IMR-90 (cell line): ENCODE data around the gene TOP3B. TPM values are rescaled to one million over a fixed set of nuclear protein-coding genes. Genes with fewer than 3 reads are reported as not detected.

Experiments used
- ATAC-seq: fragments of 200-7000 bp; cut with Tn5 transposase; 2 replicates; pipeline ENCODE4 v1.9.1; 2020; ENCODE audit warnings: low read depth, mild to moderate bottlenecking, moderate library complexity
- BruUV-seq: library from RNA; stranded (reverse); fragments of 400-500 nt; replicated peaks from 2 replicates; lab custom pipeline; 2021; lab: Mats Ljungman, UMichigan
- CTCF ChIA-PET: fragments of 300-600 bp; formaldehyde crosslinking; extraction: SDS; loops from one replicate; lab custom pipeline; 2021; ENCODE audit warnings: antibody characterized with exemption; lab: Yijun Ruan, JAX
- POLR2A ChIA-PET: fragments of 300-600 bp; sonication (Branson Sonifier 250); formaldehyde crosslinking; loops from one replicate; lab custom pipeline; 2022; ENCODE audit warnings: antibody characterized with exemption; ENCODE audit not compliant: unreplicated experiment; lab: Charles Lee
- DNase-seq: peaks from one replicate; pipeline ENCODE4 v3.0.0; 2013
- H2AFZ ChIP-seq: replicated peaks from 2 replicates; pipeline ENCODE3; 2013; ENCODE audit warnings: low read length, mild to moderate bottlenecking; ENCODE audit not compliant: poor library complexity
- H2AK5ac ChIP-seq: 2 replicates; pipeline ENCODE4 v1.6.1; 2013; ENCODE audit warnings: low read depth, low read length, inconsistent platforms
- H2AK9ac ChIP-seq: replicated peaks from 2 replicates; pipeline ENCODE3; 2013; ENCODE audit warnings: mild to moderate bottlenecking, low read depth, low read length, moderate library complexity; ENCODE audit not compliant: poor library complexity
- H2BK120ac ChIP-seq: 2 replicates; pipeline ENCODE4 v1.6.1; 2013; ENCODE audit warnings: low read depth, low read length, inconsistent platforms
- H2BK15ac ChIP-seq: 3 replicates; pipeline ENCODE4 v1.6.1; 2013; ENCODE audit warnings: low read depth, low read length, inconsistent platforms
- H2BK20ac ChIP-seq: 2 replicates; pipeline ENCODE4 v1.6.1; 2013; ENCODE audit warnings: low read depth, mild to moderate bottlenecking, inconsistent platforms, low read length, moderate library complexity
- H2BK5ac ChIP-seq: 2 replicates; pipeline ENCODE4 v1.6.1; 2013; ENCODE audit warnings: mild to moderate bottlenecking, low read depth, low read length, inconsistent platforms; ENCODE audit not compliant: poor library complexity, severe bottlenecking
- H3K14ac ChIP-seq: replicated peaks from 2 replicates; pipeline ENCODE4 v1.6.1; 2013; ENCODE audit warnings: low read depth, low read length, inconsistent platforms
- H3K18ac ChIP-seq: 2 replicates; pipeline ENCODE4 v1.6.1; 2013; ENCODE audit warnings: low read depth, low read length, control low read depth
- H3K23ac ChIP-seq: 2 replicates; pipeline ENCODE4 v1.6.1; 2013; ENCODE audit warnings: low read depth, low read length, inconsistent platforms
- H3K27ac ChIP-seq: 2 replicates; pipeline ENCODE4 v1.5.1; 2013; ENCODE audit warnings: mild to moderate bottlenecking, control low read depth, low read length; ENCODE audit not compliant: insufficient read depth
- H3K27me3 ChIP-seq: 2 replicates; pipeline ENCODE4 v1.6.1; 2013; ENCODE audit warnings: low read length; ENCODE audit not compliant: control insufficient read depth, insufficient read depth
- H3K36me3 ChIP-seq: 2 replicates; pipeline ENCODE4 v1.6.1; 2013; ENCODE audit warnings: low read length, mixed read lengths; ENCODE audit not compliant: control insufficient read depth, insufficient read depth
- H3K4ac ChIP-seq: 2 replicates; pipeline ENCODE4 v1.6.1; 2013; ENCODE audit warnings: low read depth, low read length, inconsistent platforms
- H3K4me1 ChIP-seq: 2 replicates; pipeline ENCODE4 v1.6.1; 2013; ENCODE audit warnings: low read length, mixed read lengths; ENCODE audit not compliant: control insufficient read depth, insufficient read depth
- H3K4me2 ChIP-seq: 2 replicates; pipeline ENCODE4 v1.6.1; 2013; ENCODE audit warnings: low read depth, mild to moderate bottlenecking, control low read depth, low read length, moderate library complexity
- H3K4me3 ChIP-seq: 2 replicates; pipeline ENCODE4 v1.5.1; 2013; ENCODE audit warnings: low read depth, mild to moderate bottlenecking, control low read depth, low read length, moderate library complexity; ENCODE audit not compliant: insufficient read depth
- H3K56ac ChIP-seq: 2 replicates; pipeline ENCODE4 v1.6.1; 2013; ENCODE audit warnings: low read length, inconsistent platforms; ENCODE audit not compliant: insufficient read depth; ENCODE audit errors: extremely low read depth
- H3K79me1 ChIP-seq, 2 experiments: 2 replicates each; pipeline ENCODE4 v1.6.1; 2013; ENCODE audit warnings: low read length in 2 of 2, inconsistent platforms in 1 of 2, low read depth in 1 of 2
- H3K9ac ChIP-seq: 2 replicates; pipeline ENCODE4 v1.6.1; 2013; ENCODE audit warnings: low read depth, low read length, control low read depth
- H3K9me1 ChIP-seq: 2 replicates; pipeline ENCODE4 v1.6.1; 2013; ENCODE audit warnings: low read length, inconsistent platforms; ENCODE audit not compliant: insufficient read depth
- H3K9me3 ChIP-seq: 2 replicates; pipeline ENCODE4 v1.6.1; 2013; ENCODE audit warnings: low read length; ENCODE audit not compliant: control insufficient read depth, insufficient read depth
- H4K20me1 ChIP-seq: 2 replicates; pipeline ENCODE4 v1.6.1; 2013; ENCODE audit warnings: low read length, inconsistent platforms; ENCODE audit not compliant: insufficient read depth
- H4K5ac ChIP-seq: 2 replicates; pipeline ENCODE4 v1.6.1; 2013; ENCODE audit warnings: mild to moderate bottlenecking, low read depth, low read length, control low read depth
- H4K8ac ChIP-seq, 2 experiments: 2 replicates each; pipeline ENCODE4 v1.6.1; 2013; ENCODE audit warnings: low read depth in 2 of 2, low read length in 2 of 2, control low read depth in 1 of 2, inconsistent platforms in 1 of 2
- H4K91ac ChIP-seq: 2 replicates; pipeline ENCODE4 v1.6.1; 2013; ENCODE audit warnings: low read depth, low read length, inconsistent platforms; ENCODE audit not compliant: insufficient read depth
- BHLHE40 ChIP-seq: fragments of 150-350 bp; IDR thresholded peaks from 2 replicates; pipeline ENCODE4 v1.6.1; 2016; ENCODE audit warnings: mild to moderate bottlenecking, low read depth, low read length
- CEBPB ChIP-seq: IDR thresholded peaks from 2 replicates; pipeline ENCODE4 v1.6.1; 2012; ENCODE audit warnings: low read depth, low read length, improper control_type of control experiment
- CHD1 ChIP-seq: IDR thresholded peaks from 2 replicates; pipeline ENCODE4 v1.6.1; 2012; ENCODE audit warnings: low read depth, low read length, improper control_type of control experiment
- ELK1 ChIP-seq: fragments of 150-350 bp; IDR thresholded peaks from 2 replicates; pipeline ENCODE4 v1.6.1; 2016; ENCODE audit warnings: low read depth, mild to moderate bottlenecking, low read length, moderate library complexity, borderline replicate concordance
- FOS ChIP-seq: fragments of 150-350 bp; IDR thresholded peaks from 2 replicates; pipeline ENCODE4 v1.6.1; 2016; ENCODE audit warnings: low read depth, low read length
- MAFK ChIP-seq: IDR thresholded peaks from 2 replicates; pipeline ENCODE4 v1.6.1; 2012; ENCODE audit warnings: low read depth, low read length, improper control_type of control experiment
- MAZ ChIP-seq: IDR thresholded peaks from 2 replicates; pipeline ENCODE4 v1.6.1; 2012; ENCODE audit warnings: low read depth, mild to moderate bottlenecking, low read length, improper control_type of control experiment, moderate library complexity, borderline replicate concordance
- MXI1 ChIP-seq: IDR thresholded peaks from 2 replicates; pipeline ENCODE4 v1.6.1; 2012; ENCODE audit warnings: low read depth, mild to moderate bottlenecking, low read length, moderate library complexity, borderline replicate concordance
- POLR2A ChIP-seq: IDR thresholded peaks from 2 replicates; pipeline ENCODE4 v1.6.1; 2012; ENCODE audit warnings: mild to moderate bottlenecking, low read depth, low read length
- RAD21 ChIP-seq: IDR thresholded peaks from 2 replicates; pipeline ENCODE4 v1.6.1; 2012; ENCODE audit warnings: low read length, improper control_type of control experiment
- RCOR1 ChIP-seq: IDR thresholded peaks from 2 replicates; pipeline ENCODE4 v1.6.1; 2012; ENCODE audit warnings: mild to moderate bottlenecking, low read length, improper control_type of control experiment; ENCODE audit not compliant: insufficient replicate concordance
- RFX5 ChIP-seq: IDR thresholded peaks from 2 replicates; pipeline ENCODE4 v1.8.0; 2012; ENCODE audit warnings: low read depth, mild to moderate bottlenecking, low read length, moderate library complexity
- SMC3 ChIP-seq: fragments of 150-350 bp; IDR thresholded peaks from 2 replicates; pipeline ENCODE4 v1.6.1; 2016; ENCODE audit warnings: low read depth, mild to moderate bottlenecking, antibody characterized with exemption, low read length, moderate library complexity
- USF2 ChIP-seq: fragments of 150-350 bp; IDR thresholded peaks from 2 replicates; pipeline ENCODE4 v1.6.1; 2017; ENCODE audit warnings: mild to moderate bottlenecking, antibody characterized with exemption, low read length, low read depth
- WGBS, 2 experiments: methylation state at CpG; one replicate each; pipeline versions ENCODE4 v1.1.5 to v1.1.7; 2013; ENCODE audit warnings: missing lambda C conversion rate in 2 of 2; ENCODE audit not compliant: insufficient read length in 1 of 2; ENCODE audit errors: extremely low coverage in 2 of 2; 5-methylcytosine and 5-hydroxymethylcytosine counted together
- dilution Hi-C: fragments of 300-500 bp; cut with HindIII; formaldehyde crosslinking; loops from one replicate; pipeline ENCODE4 v1.14.3; 2018; ENCODE audit warnings: low sequenced_read_pairs; ENCODE audit not compliant: unreplicated experiment
- in situ Hi-C: fragments of 300-500 bp; cut with MboI; formaldehyde crosslinking; loops from 3 replicates; pipeline ENCODE4 v1.14.3; 2019; ENCODE audit warnings: low sequenced_read_pairs, inconsistent platforms, mixed read lengths
- intact Hi-C: fragments of 100-400 bp; cut with micrococcal nuclease; formaldehyde crosslinking; loops from 2 replicates; pipeline ENCODE4 v1.10.0; 2022
- polyA plus RNA-seq, 3 experiments: library from polyadenylated mRNA; depleted of rRNA; stranded (reverse); fragments of >200 nt; gene quantifications; 2 replicates each; pipeline ENCODE4 v1.2.3, GENCODE V29; 2012; ENCODE audit warnings: low replicate concordance in 1 of 3
- total RNA-seq: library from RNA; depleted of rRNA; stranded (reverse); fragments of >200 nt; gene quantifications from 2 replicates; pipeline ENCODE4 v1.2.3, GENCODE V29; 2012

Gene TOP3B
- total and polyA plus RNA-seq, 2 of the 4 experiments (the other 2 are of a cell fraction) = 23.0 to 23.5 TPM

- H3K9ac ChIP-seq = no peak overlapping the region
- H4K8ac ChIP-seq = no peak overlapping the region
- intact Hi-C loops (no loop called here), in situ Hi-C loops (no loop called here), dilution Hi-C loops (no loop called here)
- no peak for TF ChIP-seq RCOR1
- no peak for TF ChIP-seq MXI1
- TF ChIP-seq ELK1 = no peak
- TF ChIP-seq SMC3 = no peak
- no peak for TF ChIP-seq POLR2A
- TF ChIP-seq FOS = no peak
- TF ChIP-seq BHLHE40 = no peak
- TF ChIP-seq RAD21 = no peak
- TF ChIP-seq MAZ = no peak
- TF ChIP-seq CHD1 = no peak
- TF ChIP-seq CEBPB = no peak
- TF ChIP-seq RFX5 = no peak
- TF ChIP-seq USF2 = no peak
- no peak for TF ChIP-seq MAFK
- H3K9me1 ChIP-seq = no peaks in the 10 kb centered on the region
- H2BK20ac ChIP-seq = no peak overlapping the region
- ChIA-PET POLR2A (no interaction called here), CTCF (no interaction called here)
- H3K4me1 ChIP-seq = no peaks in the 10 kb centered on the region
- H3K14ac ChIP-seq = no peak overlapping the region
- no peak overlapping the region for H3K23ac ChIP-seq
- no peak overlapping the region for H3K56ac ChIP-seq
- no peak overlapping the region for H2AK5ac ChIP-seq
- peaks cover 83% of the 10 kb centered on the region for H3K36me3 ChIP-seq
- 97% methylated on average over 10 of the region's 15 CpGs; no CpG with 5 or more reads in 1 of the 2 experiments for WGBS, 2 experiments
- H3K4me3 ChIP-seq = no peak overlapping the region
- no peak overlapping the region for H2BK120ac ChIP-seq
- H2AK9ac ChIP-seq = no peak overlapping the region
- no peak overlapping the region for H3K4me2 ChIP-seq
- no TSS peak for BruUV-seq
- H2BK15ac ChIP-seq = no peak overlapping the region
- no peak overlapping the region for H4K5ac ChIP-seq
- no peak overlapping the region for H3K18ac ChIP-seq
- H3K4ac ChIP-seq = no peak overlapping the region
- H3K27me3 ChIP-seq = no peaks in the 10 kb centered on the region
- H3K9me3 ChIP-seq = no peaks in the 10 kb centered on the region
- H3K27ac ChIP-seq = no peak overlapping the region
- H2AFZ ChIP-seq = no peak overlapping the region
- H2BK5ac ChIP-seq = no peak overlapping the region
- no peak for DNase-seq
- H4K20me1 ChIP-seq = no peaks in the 10 kb centered on the region; the same call in 1 of the 2 replicates
- no peak overlapping the region for H4K91ac ChIP-seq
- no peak for ATAC-seq
- H3K79me1 ChIP-seq = 0 out of 4 replicates have a peak, but pooled peaks cover 0 to 2% of the 10 kb centered on the region in 2 experiments
These were observed 18.4 kb downstream of the TOP3B start for GRCh38 chr22:21964234-21964633.
